ENCODE data around the gene AMOTL1.

AMOTL1 gene

DNA sequence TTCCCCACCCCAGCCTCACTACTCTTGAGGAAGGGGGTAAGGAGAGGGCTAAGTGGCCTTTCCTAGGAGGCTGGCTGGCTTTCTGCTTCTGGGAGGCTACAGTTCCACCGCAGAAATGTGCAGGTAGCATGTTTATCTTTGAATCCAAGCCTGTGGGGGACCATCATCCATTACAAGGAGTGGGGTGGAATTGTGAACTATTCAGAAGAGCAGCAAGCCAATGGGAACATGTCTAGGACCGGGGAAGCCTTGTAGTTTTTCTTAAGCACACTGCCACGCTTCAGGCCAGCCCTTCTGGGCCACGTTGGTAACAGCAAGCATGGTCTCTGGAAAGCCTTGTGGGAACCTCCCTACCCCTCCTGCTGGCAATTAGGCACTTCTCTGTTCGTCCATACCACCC is 100.3 kb downstream of the AMOTL1 start:
- no peaks in the 10 kb centered on the region for H3K27me3 ChIP-seq (ENCODE audit: insufficient read depth, low read length)
- no peak overlapping the region for H2AFZ ChIP-seq (ENCODE audit: low read length, unreplicated experiment)
- H3K79me2 ChIP-seq (ENCODE audit: control insufficient read depth, insufficient read depth, low read length, unreplicated experiment), result no peaks in the 10 kb centered on the region
- no peak overlapping the region for H3K27ac ChIP-seq (ENCODE audit: low read depth, low read length)
- H3K4me1 ChIP-seq (ENCODE audit: control insufficient read depth, insufficient read depth, low read length, unreplicated experiment), result peaks cover 5% of the 10 kb centered on the region
- H3K36me3 ChIP-seq (ENCODE audit: insufficient read depth, low read length), result peaks cover 37% of the 10 kb centered on the region; the same call in 1 of the 2 replicates
- H3K4me3 ChIP-seq (ENCODE audit: low read depth, low read length), result no peak overlapping the region

DNA sequence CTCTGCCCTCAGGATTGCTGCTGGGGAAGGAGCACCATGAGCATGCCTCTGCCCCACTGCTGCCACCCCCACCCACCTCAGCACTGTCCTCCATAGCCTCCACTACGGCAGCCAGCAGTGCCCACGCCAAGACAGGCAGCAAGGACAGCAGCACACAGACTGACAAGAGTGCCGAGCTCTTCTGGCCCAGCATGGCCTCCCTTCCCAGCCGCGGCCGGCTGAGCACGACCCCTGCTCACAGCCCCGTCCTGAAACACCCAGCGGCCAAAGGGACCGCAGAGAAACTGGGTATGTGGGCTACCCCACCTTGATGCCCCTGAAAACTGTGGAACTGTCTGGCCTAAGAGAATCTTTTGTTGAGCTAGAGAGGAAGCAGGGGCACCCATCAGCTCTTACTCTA is 101.0 kb downstream of the AMOTL1 start:
- no peaks in the 10 kb centered on the region for H3K4me1 ChIP-seq (ENCODE audit: control insufficient read depth, insufficient read depth, low read length, unreplicated experiment)
- no peak overlapping the region for H2AFZ ChIP-seq (ENCODE audit: low read length, unreplicated experiment)
- no peaks in the 10 kb centered on the region for H3K27me3 ChIP-seq (ENCODE audit: insufficient read depth, low read length)
- H3K79me2 ChIP-seq (ENCODE audit: control insufficient read depth, insufficient read depth, low read length, unreplicated experiment), result no peaks in the 10 kb centered on the region
- H3K27ac ChIP-seq (ENCODE audit: low read depth, low read length), result no peak overlapping the region
- no peak overlapping the region for H3K4me3 ChIP-seq (ENCODE audit: low read depth, low read length)
- H3K36me3 ChIP-seq (ENCODE audit: insufficient read depth, low read length), result peaks cover 37% of the 10 kb centered on the region; the same call in 1 of the 2 replicates

DNA sequence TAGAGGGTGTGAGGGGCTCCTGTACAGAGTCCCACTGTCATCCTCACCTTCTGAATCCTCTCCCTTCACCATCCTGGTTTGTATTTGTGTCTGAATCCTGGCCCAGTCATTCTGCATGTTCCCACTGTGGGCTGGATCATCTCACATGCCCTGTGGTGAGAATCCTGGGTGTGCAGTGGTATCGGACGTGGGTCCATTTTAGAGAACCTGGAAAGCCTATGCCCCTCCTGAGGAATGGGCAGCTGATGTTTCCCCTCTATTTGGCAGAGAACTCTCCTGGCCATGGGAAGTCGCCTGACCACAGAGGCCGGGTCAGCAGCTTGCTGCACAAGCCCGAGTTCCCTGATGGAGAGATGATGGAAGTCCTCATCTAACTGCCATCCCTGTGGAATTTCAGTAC is 102.3 kb downstream of the AMOTL1 start:
- Histone ChIP-seq H3K4me1 (ENCODE audit: control insufficient read depth, insufficient read depth, low read length, unreplicated experiment) (peaks cover 2% of the 10 kb centered on the region), H3K4me3 (ENCODE audit: low read depth, low read length) (no peak overlapping the region), H3K36me3 (ENCODE audit: insufficient read depth, low read length) (peaks cover 26% of the 10 kb centered on the region; the same call in 1 of the 2 replicates)

GRCh38 chr11:94871491-94872185 is 103.5 kb downstream of the AMOTL1 start:
- H3K27me3 ChIP-seq (ENCODE audit: insufficient read depth, low read length), result no peaks in the 10 kb centered on the region
- peaks cover 14% of the 10 kb centered on the region for H3K4me1 ChIP-seq (ENCODE audit: control insufficient read depth, insufficient read depth, low read length, unreplicated experiment)
- no peak overlapping the region for H3K4me3 ChIP-seq (ENCODE audit: low read depth, low read length)
- no peak overlapping the region for H2AFZ ChIP-seq (ENCODE audit: low read length, unreplicated experiment)
- no peaks in the 10 kb centered on the region for H3K79me2 ChIP-seq (ENCODE audit: control insufficient read depth, insufficient read depth, low read length, unreplicated experiment)
- no peak overlapping the region for H3K27ac ChIP-seq (ENCODE audit: low read depth, low read length)
- peaks cover 19% of the 10 kb centered on the region; the same call in 1 of the 2 replicates for H3K36me3 ChIP-seq (ENCODE audit: insufficient read depth, low read length)

More for the DNA sequence above, 102.3 kb downstream of the AMOTL1 start:
- Histone ChIP-seq H3K27me3 (ENCODE audit: insufficient read depth, low read length) (no peaks in the 10 kb centered on the region), H3K27ac (ENCODE audit: low read depth, low read length) (no peak overlapping the region), H2AFZ (ENCODE audit: low read length, unreplicated experiment) (no peak overlapping the region), H3K79me2 (ENCODE audit: control insufficient read depth, insufficient read depth, low read length, unreplicated experiment) (no peaks in the 10 kb centered on the region)

GRCh38 chr11:94873916-94874540 is 105.9 kb downstream of the AMOTL1 start:
- Histone ChIP-seq H3K36me3 (ENCODE audit: insufficient read depth, low read length) (peaks cover 29% of the 10 kb centered on the region; the same call in 1 of the 2 replicates), H3K27me3 (ENCODE audit: insufficient read depth, low read length) (no peaks in the 10 kb centered on the region), H3K79me2 (ENCODE audit: control insufficient read depth, insufficient read depth, low read length, unreplicated experiment) (no peaks in the 10 kb centered on the region), H2AFZ (ENCODE audit: low read length, unreplicated experiment) (no peak overlapping the region), H3K27ac (ENCODE audit: low read depth, low read length) (no peak overlapping the region), H3K4me1 (ENCODE audit: control insufficient read depth, insufficient read depth, low read length, unreplicated experiment) (peaks cover 23% of the 10 kb centered on the region), H3K4me3 (ENCODE audit: low read depth, low read length) (no peak overlapping the region)

GRCh38 chr11:94876222-94876621 is 108.1 kb downstream of the AMOTL1 start:
- H3K4me1 ChIP-seq (ENCODE audit: control insufficient read depth, insufficient read depth, low read length, unreplicated experiment), result peaks cover 23% of the 10 kb centered on the region
- peak overlapping the region; percentile 86 for H3K27ac ChIP-seq (ENCODE audit: low read depth, low read length)
- peaks cover 25% of the 10 kb centered on the region; the same call in 1 of the 2 replicates for H3K36me3 ChIP-seq (ENCODE audit: insufficient read depth, low read length)
- no peak overlapping the region for H2AFZ ChIP-seq (ENCODE audit: low read length, unreplicated experiment)
- H3K4me3 ChIP-seq (ENCODE audit: low read depth, low read length), result peak overlapping the region; percentile 4; the same call in 1 of the 2 replicates
- H3K27me3 ChIP-seq (ENCODE audit: insufficient read depth, low read length), result no peaks in the 10 kb centered on the region
- H3K79me2 ChIP-seq (ENCODE audit: control insufficient read depth, insufficient read depth, low read length, unreplicated experiment), result no peaks in the 10 kb centered on the region

- Histone ChIP-seq H2AFZ (ENCODE audit: low read length, unreplicated experiment) (peak overlapping the region; percentile 16), H3K36me3 (ENCODE audit: insufficient read depth, low read length) (peaks cover 25% of the 10 kb centered on the region; the same call in 1 of the 2 replicates), H3K4me1 (ENCODE audit: control insufficient read depth, insufficient read depth, low read length, unreplicated experiment) (peaks cover 23% of the 10 kb centered on the region), H3K4me3 (ENCODE audit: low read depth, low read length) (peak overlapping the region; percentile 4; the same call in 1 of the 2 replicates), H3K79me2 (ENCODE audit: control insufficient read depth, insufficient read depth, low read length, unreplicated experiment) (no peaks in the 10 kb centered on the region), H3K27ac (ENCODE audit: low read depth, low read length) (peak overlapping the region; percentile 86), H3K27me3 (ENCODE audit: insufficient read depth, low read length) (no peaks in the 10 kb centered on the region)
Observed at GRCh38 chr11:94876645-94877442, 108.7 kb downstream of the AMOTL1 start.

GRCh38 chr11:94877443-94878200 is 109.5 kb downstream of the AMOTL1 start:
- H3K36me3 ChIP-seq (ENCODE audit: insufficient read depth, low read length), result peaks cover 25% of the 10 kb centered on the region; the same call in 1 of the 2 replicates
- H2AFZ ChIP-seq (ENCODE audit: low read length, unreplicated experiment), result no peak overlapping the region
- no peaks in the 10 kb centered on the region for H3K79me2 ChIP-seq (ENCODE audit: control insufficient read depth, insufficient read depth, low read length, unreplicated experiment)
- peak overlapping the region; percentile 86 for H3K27ac ChIP-seq (ENCODE audit: low read depth, low read length)
- H3K27me3 ChIP-seq (ENCODE audit: insufficient read depth, low read length), result no peaks in the 10 kb centered on the region
- H3K4me3 ChIP-seq (ENCODE audit: low read depth, low read length), result no peak overlapping the region
- peaks cover 23% of the 10 kb centered on the region for H3K4me1 ChIP-seq (ENCODE audit: control insufficient read depth, insufficient read depth, low read length, unreplicated experiment)

GRCh38 chr11:94879006-94879405 is 110.8 kb downstream of the AMOTL1 start:
- Histone ChIP-seq H3K4me1 (ENCODE audit: control insufficient read depth, insufficient read depth, low read length, unreplicated experiment) (peaks cover 23% of the 10 kb centered on the region), H3K4me3 (ENCODE audit: low read depth, low read length) (no peak overlapping the region), H3K36me3 (ENCODE audit: insufficient read depth, low read length) (peaks cover 25% of the 10 kb centered on the region; the same call in 1 of the 2 replicates), H3K27me3 (ENCODE audit: insufficient read depth, low read length) (no peaks in the 10 kb centered on the region), H3K79me2 (ENCODE audit: control insufficient read depth, insufficient read depth, low read length, unreplicated experiment) (no peaks in the 10 kb centered on the region), H2AFZ (ENCODE audit: low read length, unreplicated experiment) (no peak overlapping the region), H3K27ac (ENCODE audit: low read depth, low read length) (no peak overlapping the region)

- Histone ChIP-seq H2AFZ (ENCODE audit: low read length, unreplicated experiment) (no peak overlapping the region), H3K27ac (ENCODE audit: low read depth, low read length) (no peak overlapping the region)
Observed at GRCh38 chr11:94880216-94880615, 112.1 kb downstream of the AMOTL1 start.

More at GRCh38 chr11:94880216-94880615, 112.1 kb downstream of the AMOTL1 start:
- Histone ChIP-seq H3K4me3 (ENCODE audit: low read depth, low read length) (no peak overlapping the region), H3K4me1 (ENCODE audit: control insufficient read depth, insufficient read depth, low read length, unreplicated experiment) (peaks cover 23% of the 10 kb centered on the region), H3K79me2 (ENCODE audit: control insufficient read depth, insufficient read depth, low read length, unreplicated experiment) (no peaks in the 10 kb centered on the region), H3K27me3 (ENCODE audit: insufficient read depth, low read length) (no peaks in the 10 kb centered on the region), H3K36me3 (ENCODE audit: insufficient read depth, low read length) (peaks cover 33% of the 10 kb centered on the region; the same call in 1 of the 2 replicates)
